ENCODE results near the gene NFIA. TPM values are rescaled to one million over a fixed set of nuclear protein-coding genes. Genes with fewer than 3 reads are reported as not detected.
"Not testable (repeated sequence)": the region's sequence is repeated elsewhere in the genome, so short reads cannot be mapped to it uniquely, and the experiment has no call there.

Gene NFIA
- total and polyA plus RNA-seq, 4 experiments from 2014 or later, result 5.1 to 7.3 (median 6.7) TPM

GRCh38 chr1:61463220-61463619 lies 380.9 kb downstream of the NFIA start:
- Histone ChIP-seq H3K4me1 (ENCODE audit: insufficient read depth, low read length) (no peaks in the 10 kb centered on the region), H3K27ac (ENCODE audit: low read depth, low read length) (no peak overlapping the region), H3K4me3 (ENCODE audit: low read length in 2 of 2) (no peak overlapping the region), H3K27me3 (ENCODE audit: insufficient read depth, low read length) (no peaks in the 10 kb centered on the region), H3K9me3 (ENCODE audit: control insufficient read depth in 1 of 2, low read length in 2 of 2) (no peaks in the 10 kb centered on the region), H3K36me3 (ENCODE audit: insufficient read depth, low read length) (no peaks in the 10 kb centered on the region)
- ChIA-PET POLR2A (ENCODE audit: partially characterized antibody) (no interaction called here), CTCF (ENCODE audit: partially characterized antibody) (interaction anchor here (1.3 kb wide), 1 partner anchor 9 kb away, joined by 4 read pairs; no protein-coding TSS in a partner anchor)
- Mint-ChIP-seq H3K9me3 (no peaks in the 10 kb centered on the region), H3K36me3 (no peaks in the 10 kb centered on the region), H3K4me1 (no peaks in the 10 kb centered on the region), H3K4me3 (no peak overlapping the region), H3K27ac (peak overlapping the region in 1 of 7 donors; percentile 3), H3K27me3 (no peaks in the 10 kb centered on the region)
- intact Hi-C loops (cut with micrococcal nuclease), result no loop called here
- DNase-seq, result no peak

- H3K4me1 Mint-ChIP-seq; H3K4me1 ChIP-seq (ENCODE audit: insufficient read depth, low read length); H3K27ac ChIP-seq (ENCODE audit: low read depth, low read length); H3K27me3 Mint-ChIP-seq; H3K9me3 Mint-ChIP-seq; H3K9me3 ChIP-seq (ENCODE audit: control insufficient read depth in 1 of 2, low read length in 2 of 2); H3K4me3 ChIP-seq (ENCODE audit: low read length in 2 of 2); DNase-seq; H3K36me3 Mint-ChIP-seq; H3K36me3 ChIP-seq (ENCODE audit: insufficient read depth, low read length); POLR2A ChIA-PET (ENCODE audit: partially characterized antibody); H3K4me3 Mint-ChIP-seq; intact Hi-C loops (cut with micrococcal nuclease); CTCF ChIA-PET (ENCODE audit: partially characterized antibody); H3K27me3 ChIP-seq (ENCODE audit: insufficient read depth, low read length); H3K27ac Mint-ChIP-seq: not testable (repeated sequence)
Observed at GRCh38 chr1:61467836-61468235, 385.5 kb downstream of the NFIA start.

DNA sequence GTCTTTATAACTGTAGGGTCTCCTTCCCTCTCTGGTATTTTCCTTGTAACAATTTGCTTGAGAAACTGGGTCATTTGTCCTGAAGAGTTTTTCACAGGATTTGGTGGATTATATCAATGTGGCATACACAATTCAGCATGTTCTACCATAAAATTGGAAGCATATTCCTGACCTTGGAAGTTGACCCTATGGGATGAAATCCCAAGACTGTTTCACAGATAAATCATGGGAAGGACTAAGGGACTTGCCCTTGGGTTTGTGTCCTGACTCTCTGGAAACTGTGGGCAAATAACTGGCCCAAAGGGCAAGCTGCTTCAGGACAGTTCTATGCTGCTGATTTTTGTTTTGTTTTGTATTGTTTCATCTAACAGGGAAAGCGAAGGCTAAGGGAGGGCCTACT lies 387.0 kb downstream of the NFIA start:
- POLR2A ChIA-PET (ENCODE audit: partially characterized antibody), result no interaction called here
- Mint-ChIP-seq H3K4me3 (no peak overlapping the region), H3K4me1 (no peaks in the 10 kb centered on the region), H3K9me3 (no peaks in the 10 kb centered on the region), H3K27ac (no peak overlapping the region), H3K27me3 (peaks cover 0 to under 1% of the 10 kb centered on the region in 2 donors), H3K36me3 (no peaks in the 10 kb centered on the region)
- CTCF ChIA-PET (ENCODE audit: partially characterized antibody), result no interaction called here
- no peak overlapping the region for H3K27ac ChIP-seq (ENCODE audit: low read depth, low read length)
- H3K27me3 ChIP-seq (ENCODE audit: insufficient read depth, low read length), result no peaks in the 10 kb centered on the region
- intact Hi-C loops (cut with micrococcal nuclease), result no loop called here
- H3K9me3 ChIP-seq (ENCODE audit: control insufficient read depth in 1 of 2, low read length in 2 of 2), result no peaks in the 10 kb centered on the region
- no peak overlapping the region for H3K4me3 ChIP-seq (ENCODE audit: low read length in 2 of 2)
- no peaks in the 10 kb centered on the region for H3K4me1 ChIP-seq (ENCODE audit: insufficient read depth, low read length)
- no peaks in the 10 kb centered on the region for H3K36me3 ChIP-seq (ENCODE audit: insufficient read depth, low read length)
- no peak for DNase-seq

DNA sequence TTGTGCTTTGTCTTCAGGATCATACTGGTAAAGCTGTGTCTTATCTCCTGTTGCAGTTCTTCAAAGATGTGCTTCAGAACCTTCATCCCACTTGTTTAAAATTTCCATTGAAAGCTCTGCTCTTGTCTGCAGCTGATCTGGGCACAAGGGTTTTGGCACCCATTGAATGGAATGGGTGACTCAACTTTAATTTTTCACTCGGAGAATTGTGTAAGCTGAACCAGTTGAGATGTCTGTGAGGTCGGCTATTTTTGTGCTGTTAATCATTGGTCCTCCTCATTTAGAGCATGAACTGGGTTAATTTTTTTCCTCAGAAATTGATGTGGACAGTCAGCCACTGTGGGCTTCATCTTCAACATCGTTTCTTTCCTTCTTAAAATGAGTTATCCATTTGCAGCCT lies 390.5 kb downstream of the NFIA start:
- H3K9me3 Mint-ChIP-seq, result no peaks in the 10 kb centered on the region
- Histone ChIP-seq H3K27me3 (ENCODE audit: insufficient read depth, low read length) (no peaks in the 10 kb centered on the region), H3K9me3 (ENCODE audit: control insufficient read depth in 1 of 2, low read length in 2 of 2) (no peaks in the 10 kb centered on the region), H3K4me1 (ENCODE audit: insufficient read depth, low read length) (no peaks in the 10 kb centered on the region), H3K4me3 (ENCODE audit: low read length in 2 of 2) (no peak overlapping the region), H3K36me3 (ENCODE audit: insufficient read depth, low read length) (no peaks in the 10 kb centered on the region), H3K27ac (ENCODE audit: low read depth, low read length) (no peak overlapping the region)
- no peaks in the 10 kb centered on the region for H3K4me1 Mint-ChIP-seq
- no peak for DNase-seq
- intact Hi-C loops (cut with micrococcal nuclease), result no loop called here
- CTCF ChIA-PET (ENCODE audit: partially characterized antibody), result no interaction called here
- no peaks in the 10 kb centered on the region for H3K36me3 Mint-ChIP-seq
- no peak overlapping the region for H3K4me3 Mint-ChIP-seq
- peaks cover 8 to 10% of the 10 kb centered on the region in 2 donors for H3K27me3 Mint-ChIP-seq
- no peak overlapping the region for H3K27ac Mint-ChIP-seq
- POLR2A ChIA-PET (ENCODE audit: partially characterized antibody), result no interaction called here

DNA sequence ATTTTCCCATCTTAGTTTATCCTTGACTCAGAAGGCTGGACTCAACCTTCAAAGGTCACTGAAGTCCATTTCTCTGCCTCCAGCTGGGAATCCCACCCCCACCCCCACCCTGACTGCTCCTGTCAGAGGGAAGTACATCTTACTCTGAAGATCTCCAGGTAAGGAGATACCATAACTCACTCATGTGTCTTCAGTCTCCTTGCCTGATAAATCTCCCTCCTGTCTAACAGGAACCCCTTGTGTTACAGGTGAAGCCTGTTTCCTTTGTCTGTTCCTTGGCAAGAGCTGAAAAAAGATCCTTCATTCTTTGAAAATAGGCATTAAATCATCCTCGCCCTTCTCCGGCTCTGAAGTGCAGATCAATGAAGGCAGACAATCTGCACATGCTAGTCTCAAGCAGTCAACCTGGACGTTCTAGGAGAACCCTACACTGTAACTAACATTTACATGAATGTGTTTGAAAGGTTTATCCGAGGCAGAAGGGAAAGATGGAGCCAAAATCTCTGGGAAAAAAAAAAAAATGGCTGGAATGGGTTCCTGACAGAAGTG lies 392.0 kb downstream of the NFIA start:
- Mint-ChIP-seq H3K36me3 (no peaks in the 10 kb centered on the region), H3K4me3 (no peak overlapping the region), H3K4me1 (no peaks in the 10 kb centered on the region), H3K27ac (no peak overlapping the region), H3K9me3 (no peaks in the 10 kb centered on the region), H3K27me3 (peaks cover 8 to 10% of the 10 kb centered on the region in 2 donors)
- Histone ChIP-seq H3K36me3 (ENCODE audit: insufficient read depth, low read length) (no peaks in the 10 kb centered on the region), H3K4me3 (ENCODE audit: low read length in 2 of 2) (no peak overlapping the region), H3K4me1 (ENCODE audit: insufficient read depth, low read length) (no peaks in the 10 kb centered on the region), H3K27me3 (ENCODE audit: insufficient read depth, low read length) (no peaks in the 10 kb centered on the region), H3K27ac (ENCODE audit: low read depth, low read length) (no peak overlapping the region), H3K9me3 (ENCODE audit: control insufficient read depth in 1 of 2, low read length in 2 of 2) (no peaks in the 10 kb centered on the region)
- intact Hi-C loops (cut with micrococcal nuclease), result no loop called here
- CTCF ChIA-PET (ENCODE audit: partially characterized antibody), result no interaction called here
- DNase-seq, result no peak
- POLR2A ChIA-PET (ENCODE audit: partially characterized antibody), result no interaction called here

GRCh38 chr1:61474963-61475362 lies 392.6 kb downstream of the NFIA start:
- intact Hi-C loops (cut with micrococcal nuclease), result no loop called here
- H3K4me3 ChIP-seq (ENCODE audit: low read length in 2 of 2), result no peak overlapping the region
- H3K36me3 ChIP-seq (ENCODE audit: insufficient read depth, low read length), result no peaks in the 10 kb centered on the region
- CTCF ChIA-PET (ENCODE audit: partially characterized antibody), result no interaction called here
- H3K27ac ChIP-seq (ENCODE audit: low read depth, low read length), result no peak overlapping the region
- no peaks in the 10 kb centered on the region for H3K9me3 Mint-ChIP-seq
- H3K27me3 ChIP-seq (ENCODE audit: insufficient read depth, low read length), result no peaks in the 10 kb centered on the region
- no peak for DNase-seq
- H3K36me3 Mint-ChIP-seq, result no peaks in the 10 kb centered on the region
- H3K4me1 Mint-ChIP-seq, result no peaks in the 10 kb centered on the region
- peaks cover 8 to 10% of the 10 kb centered on the region in 2 donors for H3K27me3 Mint-ChIP-seq
- POLR2A ChIA-PET (ENCODE audit: partially characterized antibody), result no interaction called here
- no peaks in the 10 kb centered on the region for H3K9me3 ChIP-seq (ENCODE audit: control insufficient read depth in 1 of 2, low read length in 2 of 2)
- no peak overlapping the region for H3K27ac Mint-ChIP-seq
- H3K4me1 ChIP-seq (ENCODE audit: insufficient read depth, low read length), result no peaks in the 10 kb centered on the region
- H3K4me3 Mint-ChIP-seq, result no peak overlapping the region

DNA sequence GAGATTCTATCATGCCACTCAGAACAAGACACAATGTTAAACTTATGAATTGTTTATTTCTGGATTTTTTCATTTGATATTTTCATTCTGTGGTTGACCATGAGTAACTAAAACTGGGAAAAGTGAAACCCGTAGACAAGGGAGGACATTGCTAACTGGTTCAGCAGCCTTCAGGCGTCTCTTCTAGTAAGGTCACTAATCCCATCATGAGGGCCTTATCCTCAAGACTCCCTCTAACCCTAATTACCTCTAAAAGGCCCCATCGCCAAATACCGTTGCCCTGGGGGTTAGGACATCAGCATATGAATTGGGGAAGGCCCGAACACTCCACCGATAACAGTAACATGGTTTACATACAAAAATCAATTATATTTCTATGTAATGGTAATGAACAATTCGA lies 394.9 kb downstream of the NFIA start:
- H3K4me1 ChIP-seq (ENCODE audit: insufficient read depth, low read length), result no peaks in the 10 kb centered on the region
- no peak for DNase-seq
- Mint-ChIP-seq H3K27ac (no peak overlapping the region), H3K4me1 (no peaks in the 10 kb centered on the region), H3K27me3 (peaks cover 10 to 22% of the 10 kb centered on the region in 2 donors), H3K36me3 (no peaks in the 10 kb centered on the region), H3K9me3 (peaks cover 0 to 2% (median 0%) of the 10 kb centered on the region in 8 donors), H3K4me3 (no peak overlapping the region)
- no peaks in the 10 kb centered on the region for H3K36me3 ChIP-seq (ENCODE audit: insufficient read depth, low read length)
- POLR2A ChIA-PET (ENCODE audit: partially characterized antibody), result no interaction called here
- H3K4me3 ChIP-seq (ENCODE audit: low read length in 2 of 2), result no peak overlapping the region
- H3K27me3 ChIP-seq (ENCODE audit: insufficient read depth, low read length), result no peaks in the 10 kb centered on the region
- CTCF ChIA-PET (ENCODE audit: partially characterized antibody), result no interaction called here
- H3K9me3 ChIP-seq (ENCODE audit: control insufficient read depth in 1 of 2, low read length in 2 of 2), result no peaks in the 10 kb centered on the region
- intact Hi-C loops (cut with micrococcal nuclease), result no loop called here
- H3K27ac ChIP-seq (ENCODE audit: low read depth, low read length), result no peak overlapping the region

All from CD4-positive, alpha-beta memory T cell (primary cell).